HT-29 (cell line): ENCODE results near the gene LRRC56. TPM values are rescaled to one million over a fixed set of nuclear protein-coding genes. Genes with fewer than 3 reads are reported as not detected.
A peak's percentile ranks its signal among the peaks of the same experiment; 100 is the strongest.
"Not testable (repeated sequence)": the region's sequence is repeated elsewhere in the genome, so short reads cannot be mapped to it uniquely, and the experiment has no call there.

Experiments
- DNase-seq: peaks from one replicate; pipeline ENCODE4 v3.0.0-alpha.2; 2015; ENCODE audit warnings: low spot score
- total RNA-seq: library from RNA; depleted of rRNA; stranded (reverse); fragments of >200 nt; shearing (Covaris generic); gene quantifications from 2 replicates; pipeline ENCODE4 v1.2.3, GENCODE V29; 2014

Gene LRRC56
- total RNA-seq, 1 experiment from 2014 or later: 10.0 TPM

GRCh38 chr11:573146-573759 lies 35.9 kb downstream of the LRRC56 start:
- no peak for DNase-seq

GRCh38 chr11:574031-574570 lies 36.8 kb downstream of the LRRC56 start:
- DNase-seq: not testable (repeated sequence)

DNA sequence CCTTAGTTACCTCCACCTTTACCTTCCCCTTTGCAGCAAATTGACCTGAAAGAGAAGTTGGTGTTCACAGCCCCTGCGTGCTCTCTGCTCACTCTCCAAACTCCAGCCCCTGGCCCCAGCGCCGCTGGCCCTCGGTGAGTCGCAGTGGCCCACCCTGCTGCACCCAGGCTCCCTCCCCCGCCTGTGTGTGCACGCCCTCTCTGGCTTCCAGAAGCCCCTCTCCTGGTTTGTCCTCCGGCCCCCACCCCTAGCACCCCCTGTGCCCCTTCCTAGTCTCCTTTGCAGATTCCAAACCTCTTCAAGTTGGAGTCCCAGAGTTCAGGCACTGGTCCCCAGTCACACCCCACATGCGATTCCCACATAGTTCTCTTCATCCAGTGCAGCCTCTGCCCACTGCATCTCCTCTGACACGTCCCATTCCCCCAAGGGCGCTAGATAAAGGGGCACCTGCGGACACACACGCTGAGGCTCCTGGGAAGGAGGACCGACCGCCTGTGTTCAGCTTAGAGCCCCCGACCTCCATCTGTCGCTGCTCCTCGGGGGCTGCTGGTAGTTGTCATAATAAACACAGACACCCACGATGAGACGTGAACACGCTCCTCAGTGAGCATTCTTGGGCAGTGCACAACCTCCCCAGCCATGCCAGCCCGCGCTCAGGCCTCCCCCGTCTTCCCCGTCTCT lies 37.4 kb downstream of the LRRC56 start:
- peak; percentile 37 for DNase-seq

DNA sequence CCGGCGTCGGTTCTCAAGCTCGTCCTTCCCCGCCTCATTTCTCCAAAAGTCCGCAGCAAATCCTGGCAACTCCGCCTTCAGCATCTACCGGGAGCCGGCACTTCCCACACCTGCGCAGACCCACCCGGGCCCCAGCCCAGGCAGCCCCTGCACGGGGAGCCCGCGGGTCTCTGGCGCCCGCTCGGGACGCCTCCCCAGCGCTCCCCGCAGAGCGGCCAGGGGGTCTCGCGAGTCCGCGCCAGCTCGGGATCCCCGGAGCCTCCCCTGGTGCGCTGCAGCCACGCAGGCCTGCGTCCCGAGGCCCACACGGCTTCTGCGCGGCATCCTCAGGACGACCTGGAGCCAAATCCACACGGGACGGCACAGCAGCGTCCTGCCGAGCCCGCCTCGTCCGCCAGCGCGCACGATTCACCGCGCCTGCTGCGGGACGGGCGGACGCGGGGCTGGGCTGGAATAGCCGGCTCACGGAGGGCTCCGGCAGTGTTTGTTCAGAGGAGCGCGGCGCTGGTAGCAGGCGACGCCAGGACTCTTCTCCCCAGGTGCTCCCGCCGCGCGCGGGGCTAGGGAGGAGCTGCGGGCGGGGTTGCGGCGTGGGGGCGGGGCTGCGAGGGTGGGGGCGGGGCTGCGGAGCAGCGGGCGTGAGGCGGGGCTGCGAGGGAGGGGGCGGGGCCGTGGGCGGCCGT lies 38.1 kb downstream of the LRRC56 start:
- DNase-seq: peak; percentile 79

DNA sequence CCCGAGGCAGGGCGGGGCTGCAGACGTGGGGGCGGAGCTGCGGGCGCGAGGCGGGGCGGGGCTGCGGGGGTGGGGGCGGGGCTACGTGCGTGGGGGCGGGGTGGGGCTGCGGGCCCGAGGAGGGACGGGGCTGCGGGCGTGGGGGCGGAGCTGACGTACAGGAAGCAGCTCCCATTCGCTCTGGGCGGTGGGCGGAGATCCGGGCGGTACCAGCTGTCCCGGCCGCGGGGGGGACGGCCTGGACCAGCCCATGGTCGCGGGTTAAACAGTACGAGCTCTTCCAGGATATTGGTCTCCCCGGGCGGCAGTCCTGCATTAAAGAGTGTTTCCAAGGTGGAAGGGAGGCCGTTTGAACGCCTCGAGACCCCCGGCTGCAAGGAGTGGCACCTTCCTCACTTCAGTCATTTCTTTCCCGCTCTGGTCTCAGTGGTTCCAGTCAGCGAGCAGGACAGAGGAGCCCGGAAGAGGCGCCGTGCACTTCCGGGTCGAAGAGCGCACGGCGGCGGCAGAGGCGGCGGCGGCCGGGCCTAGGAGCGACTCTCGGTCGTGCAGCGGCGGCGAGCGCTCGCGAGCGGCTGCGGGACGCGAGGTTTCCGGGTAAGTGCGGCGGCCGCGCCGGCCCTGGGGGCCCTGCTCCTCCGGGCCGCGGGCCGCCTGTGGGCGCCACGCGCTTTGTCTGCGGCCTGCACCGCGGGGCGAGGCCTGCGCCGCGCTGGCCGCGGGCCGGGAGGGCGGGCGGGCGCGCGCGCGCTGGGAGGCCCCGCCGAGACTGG lies 38.9 kb downstream of the LRRC56 start, which contains the start of gene PHRF1:
PHRF1 (plus strand) TSS at position 475 of the 773 bp plus-strand sequence. CDS start 5,043 bp downstream, outside the sequence.
- DNase-seq: peak; percentile 95

GRCh38 chr11:576811-577610 lies 39.7 kb downstream of the LRRC56 start:
- DNase-seq: no peak

GRCh38 chr11:577611-577894 lies 40.2 kb downstream of the LRRC56 start:
- no peak for DNase-seq

DNA sequence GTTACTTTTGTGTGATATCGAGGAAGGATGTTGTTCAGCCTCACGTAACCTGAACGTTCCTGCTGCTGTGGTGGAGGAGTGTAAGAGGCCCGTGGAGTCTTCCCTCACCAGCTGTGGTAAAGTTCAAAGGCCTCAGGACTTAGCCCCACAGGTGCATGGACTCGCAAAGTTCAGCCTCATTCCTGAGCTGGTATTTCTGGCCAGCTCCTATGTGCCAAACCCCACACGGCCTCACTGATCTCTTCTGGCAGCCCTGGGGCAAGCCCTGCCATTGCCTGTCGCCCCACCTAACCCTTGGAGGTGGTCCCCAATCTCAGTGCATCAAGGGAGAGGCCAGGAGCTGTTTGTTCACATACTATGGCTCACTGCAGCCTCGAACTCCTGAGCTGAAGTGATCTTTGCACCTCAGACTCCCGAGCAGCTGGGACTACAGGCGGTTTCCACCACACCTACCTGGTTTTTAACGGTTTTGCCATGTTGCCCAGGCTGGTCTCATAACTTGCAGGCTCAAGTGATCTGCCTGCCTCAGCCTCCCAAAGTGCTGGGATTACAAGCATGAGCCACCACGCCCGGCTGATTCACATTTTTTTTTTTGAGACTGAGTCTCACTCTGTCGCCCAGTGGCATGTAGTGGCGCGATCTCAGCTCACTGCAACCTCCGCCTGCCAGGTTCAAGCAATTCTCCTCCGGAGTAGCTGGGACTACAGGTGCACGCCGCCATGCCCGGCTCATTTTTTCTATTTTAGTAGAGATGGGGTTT lies 41.1 kb downstream of the LRRC56 start:
- DNase-seq: no peak

DNA sequence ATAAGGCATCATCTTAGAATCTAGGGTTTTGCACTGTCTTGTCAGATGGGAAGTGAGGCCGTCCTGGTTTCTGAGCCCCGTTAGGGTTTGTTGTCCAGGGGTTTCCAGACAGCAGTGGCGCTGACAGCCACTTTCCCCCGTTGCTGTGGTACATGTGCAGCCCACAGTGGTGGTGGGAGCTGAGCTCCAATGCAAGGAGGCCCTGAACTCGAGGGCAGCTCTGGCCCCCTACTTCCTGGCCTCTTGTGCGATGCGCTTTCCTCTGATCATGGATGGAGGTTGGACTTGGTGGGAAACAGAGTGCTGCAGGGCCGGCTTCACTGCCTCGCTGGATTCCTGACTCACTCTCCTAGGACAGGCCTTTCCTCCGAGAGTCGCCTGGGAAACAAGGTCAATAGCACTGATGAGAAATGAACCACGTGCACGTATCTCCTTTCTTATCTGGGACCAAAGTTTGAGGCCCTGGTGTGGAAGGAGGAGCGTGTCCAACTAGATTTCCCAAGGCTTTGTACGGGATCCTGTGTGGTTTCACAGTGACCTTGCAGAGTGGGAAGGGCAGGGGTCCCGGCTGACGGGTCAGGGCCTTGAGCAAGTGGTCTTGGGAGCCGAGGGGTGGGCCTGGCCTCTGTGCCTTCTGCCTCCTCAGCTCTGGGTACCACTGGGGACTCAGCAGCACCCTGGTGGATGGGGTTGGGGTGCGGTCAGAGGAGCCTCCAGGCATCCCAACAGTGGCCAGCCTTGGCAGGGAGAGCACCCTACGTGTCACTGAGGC lies 42.7 kb downstream of the LRRC56 start:
- DNase-seq: no peak

- no peak for DNase-seq
These were observed 44.0 kb downstream of the LRRC56 start for GRCh38 chr11:581342-581741.

- no peak for DNase-seq
These were observed 44.4 kb downstream of the LRRC56 start for GRCh38 chr11:581752-582151.

- no peak for DNase-seq
These were observed 47.0 kb downstream of the LRRC56 start for GRCh38 chr11:584287-584686.

GRCh38 chr11:586376-587316 lies 49.3 kb downstream of the LRRC56 start:
- DNase-seq: no peak

DNA sequence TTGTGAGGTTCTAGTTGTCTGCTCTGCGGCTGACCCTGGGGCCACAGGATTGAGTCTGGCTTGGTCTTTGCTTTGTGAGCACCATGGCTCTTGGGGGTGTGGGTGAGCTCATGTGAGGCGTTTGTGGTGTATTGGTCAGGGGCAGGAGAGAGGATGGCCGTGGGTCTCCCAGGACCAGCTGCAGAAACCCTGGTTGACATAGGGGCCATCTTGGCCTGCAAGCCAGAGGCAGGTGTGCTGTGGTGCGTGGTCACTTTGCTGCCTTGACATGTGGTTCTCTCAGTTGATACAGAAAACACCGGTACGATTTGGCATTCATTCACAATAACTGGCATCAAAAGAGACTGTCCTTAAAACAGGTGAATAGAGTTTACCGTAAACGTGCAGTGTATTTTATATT lies 50.2 kb downstream of the LRRC56 start:
- DNase-seq: no peak

DNA sequence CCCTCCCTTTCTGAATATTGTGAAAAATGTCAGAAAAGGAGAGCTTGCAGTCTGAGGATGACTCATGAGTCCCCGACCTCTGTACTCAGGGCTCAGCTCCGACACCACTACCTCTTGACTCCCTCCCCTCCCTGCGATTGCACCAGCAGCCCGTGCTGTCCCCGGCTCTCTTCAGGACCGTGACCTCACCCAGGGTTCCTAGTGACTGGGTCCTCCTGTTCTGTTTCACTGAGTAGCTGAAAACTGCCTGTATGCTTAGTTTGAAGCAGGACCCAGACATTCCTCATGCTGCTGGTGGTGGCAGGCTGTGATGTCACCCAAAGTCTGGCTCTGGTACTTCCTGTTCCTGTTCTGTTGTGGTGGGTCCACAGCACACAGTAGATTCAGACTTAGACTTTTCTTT lies 50.7 kb downstream of the LRRC56 start:
- peak; percentile 49 for DNase-seq

DNA sequence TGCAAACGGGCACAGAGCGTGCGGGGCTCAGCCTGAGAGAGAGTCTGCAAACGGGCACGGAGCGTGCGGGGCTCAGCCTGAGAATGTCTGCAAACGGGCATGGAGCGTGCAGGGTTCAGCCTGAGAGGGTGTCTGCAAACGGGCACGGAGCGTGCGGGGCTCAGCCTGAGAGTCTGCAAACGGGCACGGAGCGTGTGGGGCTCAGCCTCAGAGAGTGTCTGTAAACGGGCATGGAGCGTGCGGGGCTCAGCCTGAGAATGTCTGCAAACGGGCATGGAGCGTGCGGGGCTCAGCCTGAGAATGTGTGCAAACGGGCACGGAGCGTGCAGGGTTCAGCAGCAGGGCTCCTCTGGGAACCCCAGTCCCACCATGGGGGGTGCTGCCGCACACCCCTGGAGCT lies 52.5 kb downstream of the LRRC56 start:
- DNase-seq: no peak

DNA sequence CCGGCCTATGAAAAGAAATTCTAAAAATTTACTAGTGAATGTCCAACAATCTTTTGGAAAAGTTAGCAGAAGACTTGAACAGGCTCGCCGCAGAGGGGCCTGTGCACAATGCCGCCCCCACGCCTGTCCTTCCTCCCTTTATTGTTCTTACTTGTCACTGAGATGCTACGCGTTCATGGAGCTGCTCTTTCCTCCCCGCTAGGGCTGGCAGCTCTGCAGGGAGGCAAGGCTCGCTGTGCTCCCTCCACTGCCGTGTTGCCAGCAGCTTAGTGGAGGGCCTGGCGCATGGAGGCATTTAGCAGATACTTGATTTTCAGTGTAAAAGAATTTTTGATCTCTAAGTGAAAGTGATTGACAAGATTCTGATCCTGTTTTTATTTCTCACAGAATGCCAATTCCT lies 53.7 kb downstream of the LRRC56 start:
- DNase-seq: no peak

DNA sequence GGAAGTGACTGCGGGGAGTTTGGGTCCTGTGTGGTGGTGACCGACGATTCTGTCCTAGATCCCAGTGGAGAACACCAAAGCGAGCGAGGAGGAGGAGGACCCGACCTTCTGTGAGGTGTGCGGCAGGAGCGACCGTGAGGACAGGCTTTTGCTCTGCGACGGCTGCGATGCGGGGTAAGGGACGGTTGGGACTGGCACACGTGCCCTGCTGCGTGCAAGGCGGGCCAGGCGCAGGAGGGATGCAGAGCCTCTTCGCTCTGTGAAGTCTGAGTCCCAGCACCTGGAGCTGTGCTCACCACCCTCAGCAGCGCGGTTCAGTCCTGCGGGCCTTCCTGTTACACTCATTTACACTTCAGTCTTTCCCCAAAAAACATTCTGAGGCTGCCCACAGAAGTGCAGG lies 55.2 kb downstream of the LRRC56 start:
- no peak for DNase-seq
